IMR-90 (cell line): ENCODE measurements around the gene CHMP5.
A peak's percentile ranks its signal among the peaks of the same experiment; 100 is the strongest.

Experiments used
- BHLHE40 ChIP-seq: fragments of 150-350 bp; IDR thresholded peaks from 2 replicates; pipeline ENCODE4 v1.6.1; 2016; ENCODE audit warnings: mild to moderate bottlenecking, low read depth, low read length
- CEBPB ChIP-seq: IDR thresholded peaks from 2 replicates; pipeline ENCODE4 v1.6.1; 2012; ENCODE audit warnings: low read depth, low read length, improper control_type of control experiment
- CHD1 ChIP-seq: IDR thresholded peaks from 2 replicates; pipeline ENCODE4 v1.6.1; 2012; ENCODE audit warnings: low read depth, low read length, improper control_type of control experiment
- CTCF ChIP-seq: conservative IDR thresholded peaks from 2 replicates; pipeline ENCODE4 v1.5.1; 2012; ENCODE audit warnings: mild to moderate bottlenecking, low read depth, low read length, improper control_type of control experiment
- ELK1 ChIP-seq: fragments of 150-350 bp; IDR thresholded peaks from 2 replicates; pipeline ENCODE4 v1.6.1; 2016; ENCODE audit warnings: low read depth, mild to moderate bottlenecking, low read length, moderate library complexity, borderline replicate concordance
- MAFK ChIP-seq: IDR thresholded peaks from 2 replicates; pipeline ENCODE4 v1.6.1; 2012; ENCODE audit warnings: low read depth, low read length, improper control_type of control experiment
- MAZ ChIP-seq: IDR thresholded peaks from 2 replicates; pipeline ENCODE4 v1.6.1; 2012; ENCODE audit warnings: low read depth, mild to moderate bottlenecking, low read length, improper control_type of control experiment, moderate library complexity, borderline replicate concordance
- MXI1 ChIP-seq: IDR thresholded peaks from 2 replicates; pipeline ENCODE4 v1.6.1; 2012; ENCODE audit warnings: low read depth, mild to moderate bottlenecking, low read length, moderate library complexity, borderline replicate concordance
- NFE2L2 ChIP-seq: fragments of 150-350 bp; IDR thresholded peaks from 2 replicates; pipeline ENCODE4 v1.6.1; 2016; ENCODE audit warnings: low read depth, mild to moderate bottlenecking, low read length
- POLR2A ChIP-seq: IDR thresholded peaks from 2 replicates; pipeline ENCODE4 v1.6.1; 2012; ENCODE audit warnings: mild to moderate bottlenecking, low read depth, low read length
- RAD21 ChIP-seq: IDR thresholded peaks from 2 replicates; pipeline ENCODE4 v1.6.1; 2012; ENCODE audit warnings: low read length, improper control_type of control experiment
- RCOR1 ChIP-seq: IDR thresholded peaks from 2 replicates; pipeline ENCODE4 v1.6.1; 2012; ENCODE audit warnings: mild to moderate bottlenecking, low read length, improper control_type of control experiment; ENCODE audit not compliant: insufficient replicate concordance
- SMC3 ChIP-seq: fragments of 150-350 bp; IDR thresholded peaks from 2 replicates; pipeline ENCODE4 v1.6.1; 2016; ENCODE audit warnings: low read depth, mild to moderate bottlenecking, antibody characterized with exemption, low read length, moderate library complexity
- TF ChIP-seq, protein P1 (sequence below): fragments of 150-350 bp; IDR thresholded peaks from 2 replicates; pipeline ENCODE4 v1.6.1; 2017; ENCODE audit warnings: mild to moderate bottlenecking, antibody characterized with exemption, low read length, low read depth

GRCh38 chr9:33233626-33234342 is 31.1 kb upstream of the CHMP5 start:
- peak; percentile 53; the same call in 1 of the 2 replicates for TF ChIP-seq MAZ
- no peak for TF ChIP-seq CTCF
- TF ChIP-seq CHD1: peak; percentile 64; the same call in 1 of the 2 replicates
- TF ChIP-seq POLR2A: no peak; the same call in none of the 2 replicates
- TF ChIP-seq MAFK: no peak; the same call in 1 of the 2 replicates
- TF ChIP-seq NFE2L2: no peak
- TF ChIP-seq RAD21: peak; percentile 15; the same call in 1 of the 2 replicates
- TF ChIP-seq MXI1: no peak
- TF ChIP-seq RCOR1: no peak
- TF ChIP-seq BHLHE40: 0 out of 2 replicates have a peak, but pooled peaks have one; percentile 28
- no peak for TF ChIP-seq ELK1
- TF ChIP-seq, protein P1, sequence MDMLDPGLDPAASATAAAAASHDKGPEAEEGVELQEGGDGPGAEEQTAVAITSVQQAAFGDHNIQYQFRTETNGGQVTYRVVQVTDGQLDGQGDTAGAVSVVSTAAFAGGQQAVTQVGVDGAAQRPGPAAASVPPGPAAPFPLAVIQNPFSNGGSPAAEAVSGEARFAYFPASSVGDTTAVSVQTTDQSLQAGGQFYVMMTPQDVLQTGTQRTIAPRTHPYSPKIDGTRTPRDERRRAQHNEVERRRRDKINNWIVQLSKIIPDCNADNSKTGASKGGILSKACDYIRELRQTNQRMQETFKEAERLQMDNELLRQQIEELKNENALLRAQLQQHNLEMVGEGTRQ: 0 out of 2 replicates have a peak, but pooled peaks have one; percentile 8
- no peak for TF ChIP-seq SMC3
- peak; percentile 33; the same call in 1 of the 2 replicates for TF ChIP-seq CEBPB
